Activated CD8-positive, alpha-beta T cell treated with anti-CD3 and anti-CD28 coated beads for 36 hours (primary cell): ENCODE measurements around the gene CMTM3. TPM values are rescaled to one million over a fixed set of nuclear protein-coding genes. Genes with fewer than 3 reads are reported as not detected.
"Not testable (repeated sequence)": the region's sequence is repeated elsewhere in the genome, so short reads cannot be mapped to it uniquely, and the experiment has no call there.

ENCODE experiments used
- ATAC-seq: fragments of 200-7000 bp; cut with Tn5 transposase; one replicate; pipeline ENCODE4 v1.10.0; 2021; ENCODE audit warnings: mild to moderate bottlenecking, moderate library complexity
- CTCF ChIA-PET: fragments of 350-600 bp; sonication (Branson Sonifier 250); formaldehyde crosslinking; loops from one replicate; lab custom pipeline; 2021; ENCODE audit warnings: antibody characterized with exemption; lab: Charles Lee
- POLR2A ChIA-PET: fragments of 350-600 bp; sonication (Branson Sonifier 250); formaldehyde crosslinking; loops from one replicate; lab custom pipeline; 2021; ENCODE audit warnings: antibody characterized with exemption; lab: Charles Lee
- DNase-seq: peaks from one replicate; pipeline ENCODE4 v3.0.0-alpha.2; 2020
- H3K27ac Mint-ChIP-seq: one replicate; pipeline ENCODE4 v1.8.0; 2021; ENCODE audit warnings: mild to moderate bottlenecking, mixed read lengths
- H3K27me3 Mint-ChIP-seq: one replicate; pipeline ENCODE4 v1.8.0; 2021; ENCODE audit warnings: mixed read lengths
- H3K36me3 Mint-ChIP-seq: one replicate; pipeline ENCODE4 v1.8.0; 2021; ENCODE audit warnings: low read depth, mixed read lengths
- H3K4me1 Mint-ChIP-seq: one replicate; pipeline ENCODE4 v1.8.0; 2021; ENCODE audit warnings: low read depth, mixed read lengths
- H3K4me3 Mint-ChIP-seq: one replicate; pipeline ENCODE4 v1.8.0; 2021; ENCODE audit warnings: mild to moderate bottlenecking, moderate library complexity, mixed read lengths
- H3K9me3 Mint-ChIP-seq: one replicate; pipeline ENCODE4 v1.8.0; 2021; ENCODE audit warnings: mixed read lengths
- CTCF ChIP-seq: fragments of 200-600 bp; IDR thresholded peaks from one replicate; pipeline ENCODE4 v1.8.0; 2022; ENCODE audit warnings: antibody characterized with exemption, mild to moderate bottlenecking
- intact Hi-C: fragments of 100-400 bp; cut with micrococcal nuclease; formaldehyde crosslinking; loops from one replicate; pipeline ENCODE4 v1.10.0; 2022
- total RNA-seq, 2 experiments: library from RNA; stranded (reverse); gene quantifications; one replicate each; pipeline ENCODE4 v1.2.3, GENCODE V29; 2021

The CMTM3 gene
- total RNA-seq, 2 experiments from 2014 or later = 48.0 to 49.4 TPM

GRCh38 chr16:66619534-66620428 lies 15.3 kb downstream of the CMTM3 start:
- TF ChIP-seq CTCF = no peak

DNA sequence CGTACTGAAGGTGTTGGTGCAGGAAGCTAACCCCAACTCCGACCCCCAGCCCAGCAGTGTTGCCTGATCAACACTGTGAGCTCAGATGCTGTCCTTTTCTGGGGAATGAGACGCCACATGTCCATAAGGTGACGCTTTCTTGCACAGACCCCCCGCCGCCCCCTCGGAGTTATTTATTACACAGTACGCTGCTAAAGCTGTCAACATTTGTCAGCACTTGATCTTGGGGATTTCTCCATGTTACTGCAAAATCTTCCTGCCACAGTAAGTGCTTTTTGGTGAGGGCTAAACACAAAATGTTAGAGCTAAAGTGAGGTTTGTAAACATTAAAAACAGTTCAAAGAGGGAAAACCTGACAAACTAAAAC lies 15.9 kb downstream of the CMTM3 start:
- no peaks in the 10 kb centered on the region for H3K27me3 Mint-ChIP-seq
- ChIA-PET POLR2A (interaction anchor here (0.6 kb wide), 1 partner anchor 19 kb away, joined by 3 read pairs; no protein-coding TSS in a partner anchor), CTCF (interaction anchor here (0.9 to 5.5 kb wide), 4 partner anchors 9 to 108 kb away, joined by 3 to 30 read pairs (median 12); no protein-coding TSS in a partner anchor)
- H3K4me3 Mint-ChIP-seq = no peak overlapping the region
- no peaks in the 10 kb centered on the region for H3K9me3 Mint-ChIP-seq
- intact Hi-C loops = no loop called here
- no peak overlapping the region for H3K27ac Mint-ChIP-seq
- H3K4me1 Mint-ChIP-seq = peaks cover 7% of the 10 kb centered on the region
- DNase-seq (no peak), ATAC-seq (no peak)
- no peak for TF ChIP-seq CTCF
- no peaks in the 10 kb centered on the region for H3K36me3 Mint-ChIP-seq

More at GRCh38 chr16:66619534-66620428, 15.3 kb downstream of the CMTM3 start:
- Mint-ChIP-seq H3K9me3 (no peaks in the 10 kb centered on the region), H3K4me3 (no peak overlapping the region), H3K27ac (no peak overlapping the region), H3K4me1 (peaks cover 7% of the 10 kb centered on the region), H3K36me3 (no peaks in the 10 kb centered on the region), H3K27me3 (no peaks in the 10 kb centered on the region)
- ATAC-seq = no peak
- intact Hi-C loops = no loop called here
- DNase-seq = no peak
- ChIA-PET CTCF (interaction anchor here (0.9 to 5.5 kb wide), 4 partner anchors 8 to 109 kb away, joined by 3 to 30 read pairs (median 12); no protein-coding TSS in a partner anchor), POLR2A (interaction anchor here (0.6 kb wide), 1 partner anchor 18 kb away, joined by 3 read pairs; no protein-coding TSS in a partner anchor)

DNA sequence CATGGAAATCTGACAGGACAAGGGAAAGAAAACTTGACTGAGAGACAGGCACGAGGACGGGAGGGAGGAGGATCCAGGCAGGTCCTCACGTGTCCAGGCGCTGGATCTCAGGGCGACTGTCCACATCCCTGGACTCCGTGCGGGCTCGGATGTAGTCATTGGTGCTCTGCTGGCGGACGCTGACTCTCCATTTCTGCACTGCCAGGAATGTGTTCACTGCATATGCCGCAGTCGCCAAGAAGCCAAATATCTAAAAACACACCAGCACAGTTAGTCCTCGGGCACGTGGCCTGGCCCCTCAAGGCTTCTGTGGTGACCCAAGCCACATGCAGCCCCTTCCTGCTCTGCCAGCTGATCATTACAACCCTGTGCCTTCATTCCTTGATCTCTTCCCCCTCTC lies 17.5 kb downstream of the CMTM3 start:
- CTCF ChIA-PET = interaction anchor here (1.0 kb wide), 1 partner anchor 29 kb away, joined by 3 read pairs; no protein-coding TSS in a partner anchor
- DNase-seq (no peak), ATAC-seq (no peak)
- Mint-ChIP-seq H3K27ac (no peak overlapping the region), H3K36me3 (no peaks in the 10 kb centered on the region), H3K27me3 (no peaks in the 10 kb centered on the region), H3K4me1 (peaks cover 7% of the 10 kb centered on the region), H3K4me3 (no peak overlapping the region), H3K9me3 (no peaks in the 10 kb centered on the region)
- intact Hi-C loops = no loop called here
- TF ChIP-seq CTCF = no peak
- POLR2A ChIA-PET = no interaction called here

GRCh38 chr16:66622863-66623262 lies 18.4 kb downstream of the CMTM3 start:
- TF ChIP-seq CTCF = no peak
- Mint-ChIP-seq H3K36me3 (no peaks in the 10 kb centered on the region), H3K27ac (no peak overlapping the region), H3K4me1 (peaks cover 7% of the 10 kb centered on the region), H3K27me3 (no peaks in the 10 kb centered on the region), H3K4me3 (no peak overlapping the region), H3K9me3 (no peaks in the 10 kb centered on the region)
- ChIA-PET CTCF (interaction anchor here (1.0 to 2.2 kb wide), 2 partner anchors 14 to 28 kb away, joined by 3 to 8 read pairs; no protein-coding TSS in a partner anchor), POLR2A (no interaction called here)
- DNase-seq (no peak), ATAC-seq (no peak)
- intact Hi-C loops = no loop called here

- no peaks in the 10 kb centered on the region for H3K36me3 Mint-ChIP-seq
- no peaks in the 10 kb centered on the region for H3K9me3 Mint-ChIP-seq
- peaks cover 7% of the 10 kb centered on the region for H3K4me1 Mint-ChIP-seq
- H3K27me3 Mint-ChIP-seq = no peaks in the 10 kb centered on the region
- no peak for TF ChIP-seq CTCF
- no peak for ATAC-seq
- no peak overlapping the region for H3K27ac Mint-ChIP-seq
- POLR2A ChIA-PET = no interaction called here
- CTCF ChIA-PET = interaction anchor here (2.0 to 2.2 kb wide), 2 partner anchors 15 to 27 kb away, joined by 8 to 14 read pairs; no protein-coding TSS in a partner anchor
- H3K4me3 Mint-ChIP-seq = no peak overlapping the region
- intact Hi-C loops = no loop called here
- DNase-seq = no peak
Measured at GRCh38 chr16:66623755-66624154, 19.3 kb downstream of the CMTM3 start.

- H3K27me3 Mint-ChIP-seq, POLR2A ChIA-PET, ATAC-seq, DNase-seq, intact Hi-C loops, H3K9me3 Mint-ChIP-seq, H3K4me1 Mint-ChIP-seq, H3K36me3 Mint-ChIP-seq, H3K27ac Mint-ChIP-seq, H3K4me3 Mint-ChIP-seq: not testable (repeated sequence)
- CTCF ChIA-PET = interaction anchor here (1.0 kb wide), 1 partner anchor 34 kb away, joined by 3 read pairs; no protein-coding TSS in a partner anchor
Measured at GRCh38 chr16:66627611-66628378, 23.3 kb downstream of the CMTM3 start.
